K562 (cell line): ENCODE data around the gene HTR1D. TPM values are rescaled to one million over a fixed set of nuclear protein-coding genes. Genes with fewer than 3 reads are reported as not detected.

Experiments used
- ATAC-seq: fragments of 200-7000 bp; cut with Tn5 transposase; 3 replicates; pipeline ENCODE4 v1.9.1; 2020; ENCODE audit warnings: moderate library complexity
- BruUV-seq: library from RNA; stranded (reverse); fragments of 400-500 nt; replicated peaks from 2 replicates; lab custom pipeline; 2021; lab: Mats Ljungman, UMichigan
- CTCF ChIA-PET: fragments of 300-600 bp; formaldehyde crosslinking; extraction: SDS; loops from one replicate; lab custom pipeline; 2021; ENCODE audit warnings: low intra/inter-chr PET ratio; lab: Yijun Ruan, JAX
- POLR2A ChIA-PET: fragments of 300-600, 350-650 bp; sonication (Branson Sonifier 250); formaldehyde crosslinking; extraction: SDS; loops from one replicate; lab custom pipeline; 2021; ENCODE audit warnings: antibody characterized with exemption, inconsistent platforms; lab: Yijun Ruan, JAX
- DNase-seq, 4 experiments: peaks; one replicate each; pipeline versions ENCODE4 v3.0.0 to v3.0.0-alpha.2; 2011 to 2018; ENCODE audit warnings: low spot score in 3 of 4, mixed read lengths in 3 of 4; ENCODE audit errors: extremely low read depth in 1 of 4
- FAIRE-seq: peaks from 2 replicates; lab custom pipeline; 2011; peaks lifted over from hg19 to GRCh38; lab: Jason Lieb, UNC
- H2AFZ ChIP-seq: 2 replicates; pipeline ENCODE4 v1.6.0; 2011; ENCODE audit warnings: low read depth, low read length, control low read depth, inconsistent platforms
- H3K27ac ChIP-seq: fragments of 200-600 bp; 3 replicates; pipeline ENCODE4 v1.8.0; 2011; ENCODE audit warnings: low read depth, mild to moderate bottlenecking, control low read depth, inconsistent platforms, low read length, moderate library complexity, mixed read lengths; ENCODE audit errors: extremely low read depth
- H3K27me3 ChIP-seq, 2 experiments: fragments of 300-600 bp in 1 of 2; 2 replicates in 1 of 2; 3 replicates in 1 of 2; pipeline versions ENCODE4 v1.6.0 to v1.8.0; 2011; ENCODE audit warnings: inconsistent platforms in 2 of 2, low read length in 2 of 2, mild to moderate bottlenecking in 1 of 2, mixed read lengths in 1 of 2, moderate library complexity in 1 of 2; ENCODE audit not compliant: control insufficient read depth in 2 of 2, insufficient read depth in 2 of 2
- H3K36me3 ChIP-seq: fragments of 300-600 bp; 3 replicates; pipeline ENCODE4 v1.8.0; 2011; ENCODE audit warnings: mild to moderate bottlenecking, low read length, inconsistent platforms; ENCODE audit not compliant: control insufficient read depth, insufficient read depth
- H3K4me1 ChIP-seq, 2 experiments: fragments of 200-600 bp in 1 of 2; replicated peaks in 1 of 2; 2 replicates in 1 of 2; 3 replicates in 1 of 2; pipeline versions ENCODE4 v1.5.1 to v1.8.0; 2011; ENCODE audit warnings: inconsistent platforms in 2 of 2, low read length in 2 of 2, mild to moderate bottlenecking in 1 of 2, mixed read lengths in 1 of 2, moderate library complexity in 1 of 2; ENCODE audit not compliant: control insufficient read depth in 2 of 2, insufficient read depth in 2 of 2
- H3K4me2 ChIP-seq: 2 replicates; pipeline ENCODE4 v1.6.1; 2011; ENCODE audit warnings: low read length, control low read depth, inconsistent platforms, mixed read lengths; ENCODE audit not compliant: insufficient read depth
- H3K4me3 ChIP-seq: fragments of 200-600 bp; sonication (generic), shearing (Covaris generic); 2 replicates; pipeline ENCODE4 v1.5.1; 2016; ENCODE audit warnings: control low read depth, inconsistent platforms
- H3K79me2 ChIP-seq: fragments of 200-600 bp; 3 replicates; pipeline ENCODE4 v1.8.0; 2011; ENCODE audit warnings: low read length, inconsistent platforms; ENCODE audit not compliant: control insufficient read depth, insufficient read depth
- H3K9ac ChIP-seq, 2 experiments: 2 replicates each; pipeline versions ENCODE4 v1.6.0 to v1.6.1; 2011; ENCODE audit warnings: low read depth in 2 of 2, low read length in 2 of 2, control low read depth in 1 of 2, inconsistent platforms in 1 of 2, mild to moderate bottlenecking in 1 of 2, mixed read lengths in 1 of 2; ENCODE audit not compliant: insufficient read depth in 1 of 2
- H3K9me1 ChIP-seq: one replicate; pipeline ENCODE4 v1.6.0; 2011; ENCODE audit warnings: inconsistent platforms, mild to moderate bottlenecking, low read length, moderate library complexity; ENCODE audit not compliant: control insufficient read depth, insufficient read depth
- H3K9me3 ChIP-seq: replicated peaks from 2 replicates; pipeline ENCODE4 v1.5.1; 2011; ENCODE audit warnings: low read depth, low read length, inconsistent platforms; ENCODE audit not compliant: control insufficient read depth, insufficient read depth
- H4K20me1 ChIP-seq: replicated peaks from 2 replicates; pipeline ENCODE4 v1.6.1; 2011; ENCODE audit warnings: low read length, inconsistent platforms, mixed read lengths; ENCODE audit not compliant: control insufficient read depth, insufficient read depth
- ARID1B ChIP-seq: fragments of 450-650 bp; IDR thresholded peaks from 2 replicates; pipeline ENCODE4 v1.6.1; 2016; ENCODE audit warnings: antibody characterized with exemption, mild to moderate bottlenecking, inconsistent platforms
- CBFB ChIP-seq: sonication (generic); formaldehyde crosslinking; IDR thresholded peaks from 2 replicates; pipeline ENCODE4 v1.4.0; 2020; ENCODE audit warnings: mild to moderate bottlenecking, missing genetic modification reagents
- COPS2 ChIP-seq: fragments of 450-650 bp; conservative IDR thresholded peaks from 2 replicates; pipeline ENCODE4 v1.6.1; 2016; ENCODE audit warnings: mild to moderate bottlenecking, moderate library complexity
- FIP1L1 ChIP-seq: fragments of 200-400 bp; formaldehyde crosslinking; IDR thresholded peaks from 2 replicates; pipeline ENCODE4 v1.6.1; 2018; ENCODE audit warnings: mild to moderate bottlenecking, low read depth, low read length; ENCODE audit not compliant: poor library complexity, severe bottlenecking
- GATA2 ChIP-seq: sonication (generic); formaldehyde crosslinking; IDR thresholded peaks from 2 replicates; pipeline ENCODE4 v1.4.0; 2020; ENCODE audit warnings: mild to moderate bottlenecking, missing genetic modification reagents
- L3MBTL2 ChIP-seq: fragments of 450-650 bp; IDR thresholded peaks from 2 replicates; pipeline ENCODE4 v1.6.1; 2016; ENCODE audit warnings: mild to moderate bottlenecking, moderate library complexity
- MYC ChIP-seq, 2 experiments: fragments of 250-450 bp in 1 of 2; sonication (Bioruptor Pico) in 1 of 2; IDR thresholded peaks; 2 replicates each; pipeline versions ENCODE4 v1.5.1 to v1.6.1; 2012 to 2021; ENCODE audit warnings: low read depth in 2 of 2, borderline replicate concordance in 1 of 2, improper control_type of control experiment in 1 of 2, low read length in 1 of 2, mild to moderate bottlenecking in 1 of 2, moderate library complexity in 1 of 2
- NELFE ChIP-seq: IDR thresholded peaks from 2 replicates; pipeline ENCODE4 v1.6.1; 2011; ENCODE audit warnings: mild to moderate bottlenecking; ENCODE audit not compliant: insufficient read depth, insufficient read length
- ZNF699 ChIP-seq: fragments of 250-450 bp; sonication (Bioruptor Pico); IDR thresholded peaks from 2 replicates; pipeline ENCODE4 v1.8.0; 2021; ENCODE audit warnings: mild to moderate bottlenecking, moderate library complexity; ENCODE audit not compliant: insufficient replicate concordance
- WGBS: fragments of 100-300 bp; shearing (Covaris generic); methylation state at CpG from one replicate; pipeline ENCODE4 v1.1.6; 2016; ENCODE audit warnings: low coverage, mixed read lengths; ENCODE audit not compliant: insufficient coverage; ENCODE audit errors: missing lambda C conversion rate; 5-methylcytosine and 5-hydroxymethylcytosine counted together
- in situ Hi-C: fragments of 300-500 bp; cut with MboI; formaldehyde crosslinking; loops from 4 replicates; pipeline ENCODE4 v1.15.0; 2018; ENCODE audit warnings: inconsistent platforms, mixed read lengths
- intact Hi-C: fragments of 100-400 bp; cut with micrococcal nuclease; formaldehyde crosslinking; loops from 2 replicates; pipeline ENCODE4 v1.14.2; 2022
- polyA plus RNA-seq, 8 experiments: library from polyadenylated mRNA; depleted of rRNA in 4 of 8; stranded (reverse) in 5 of 8; unstranded in 3 of 8; fragments of >200 nt; fragmentation: Nextera tagmentation in 2 of 8; fragmentation: Illumina TruSeq in 1 of 8; extraction: Ambion mirVana in 2 of 8; extraction: Trizol in 1 of 8; gene quantifications; 2 replicates each; pipeline versions ENCODE4 v1.2.1 to v1.2.3, GENCODE V29; 2011 to 2014; ENCODE audit warnings: inconsistent platforms in 1 of 8, missing spikeins in 1 of 8
- total RNA-seq, 7 experiments: library from RNA; depleted of rRNA in 6 of 7; stranded (reverse); fragments of >200 nt in 6 of 7; fragmentation: Illumina TruSeq in 2 of 7; extraction: Trizol in 2 of 7; gene quantifications; 2 replicates each; pipeline versions ENCODE4 v1.2.1 to v1.2.3, GENCODE V29; 2011 to 2021; ENCODE audit warnings: low replicate concordance in 1 of 7
- TF ChIP-seq, protein P1 (sequence below): fragments of 250-450 bp; sonication (Bioruptor Pico); IDR thresholded peaks from 2 replicates; pipeline ENCODE4 v1.5.0; 2021
- TF ChIP-seq, protein P2 (sequence below): fragments of 150-350 bp; IDR thresholded peaks from 2 replicates; pipeline ENCODE4 v1.6.1; 2014; ENCODE audit warnings: low read depth, mild to moderate bottlenecking, low read length, borderline replicate concordance
- TF ChIP-seq, protein P3 (sequence below): fragments of 450-650 bp; IDR thresholded peaks from 2 replicates; pipeline ENCODE4 v1.6.1; 2018; ENCODE audit warnings: mild to moderate bottlenecking, low read depth; ENCODE audit not compliant: partially characterized antibody
- TF ChIP-seq, protein P4 (sequence below), 2 experiments: IDR thresholded peaks; 2 replicates each; pipeline ENCODE4 v1.6.1; 2011; ENCODE audit warnings: borderline replicate concordance in 1 of 2, control low read depth in 1 of 2, low read depth in 1 of 2, low read length in 1 of 2, mild to moderate bottlenecking in 1 of 2, mixed read lengths in 1 of 2, moderate library complexity in 1 of 2; ENCODE audit not compliant: insufficient read depth in 1 of 2, insufficient read length in 1 of 2, poor library complexity in 1 of 2, severe bottlenecking in 1 of 2; ENCODE audit errors: extremely low read depth in 1 of 2

Gene HTR1D
- total and polyA plus RNA-seq, 9 of the 15 experiments (the other 6 are each of a cell fraction or from before 2014, with no cell fraction given) = 0.03 to 0.09 (median 0.04) TPM; not detected in 4

DNA sequence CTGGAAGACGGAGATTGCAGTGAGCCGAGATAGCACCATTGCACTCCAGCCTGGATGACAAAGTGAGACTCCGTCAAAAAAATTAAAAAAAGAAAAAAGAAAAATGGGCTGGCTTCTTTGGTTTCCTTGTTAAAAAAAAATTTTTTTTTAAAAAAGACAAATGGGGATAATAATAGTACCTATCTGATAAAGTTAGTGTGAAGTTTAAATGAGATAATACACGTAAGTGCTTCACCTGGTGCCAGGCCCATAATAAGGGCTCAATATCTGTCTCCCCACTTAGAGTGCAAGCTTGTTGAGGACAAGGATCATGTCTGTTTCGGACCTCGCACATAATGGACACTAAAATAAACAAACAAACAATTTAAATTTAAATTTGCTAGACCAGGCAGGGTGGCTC lies 30.0 kb upstream of the HTR1D start:
- FAIRE-seq (no peak), DNase-seq (no peak), ATAC-seq (no peak)
- WGBS = 62% methylated on average over 6 of the region's 6 CpGs
- Histone ChIP-seq H3K9ac (no peak overlapping the region), H3K79me2 (no peaks in the 10 kb centered on the region), H3K4me1 (no peaks in the 10 kb centered on the region; a peak in 2 of 5 replicates), H4K20me1 (no peaks in the 10 kb centered on the region), H3K9me1 (no peaks in the 10 kb centered on the region), H3K9me3 (no peaks in the 10 kb centered on the region), H3K36me3 (no peaks in the 10 kb centered on the region), H3K4me2 (no peak overlapping the region), H2AFZ (no peak overlapping the region), H3K4me3 (no peak overlapping the region), H3K27me3 (no peaks in the 10 kb centered on the region; a peak in 1 of 5 replicates), H3K27ac (no peak overlapping the region)
- in situ Hi-C loops = no loop called here
- TF ChIP-seq, protein P1, sequence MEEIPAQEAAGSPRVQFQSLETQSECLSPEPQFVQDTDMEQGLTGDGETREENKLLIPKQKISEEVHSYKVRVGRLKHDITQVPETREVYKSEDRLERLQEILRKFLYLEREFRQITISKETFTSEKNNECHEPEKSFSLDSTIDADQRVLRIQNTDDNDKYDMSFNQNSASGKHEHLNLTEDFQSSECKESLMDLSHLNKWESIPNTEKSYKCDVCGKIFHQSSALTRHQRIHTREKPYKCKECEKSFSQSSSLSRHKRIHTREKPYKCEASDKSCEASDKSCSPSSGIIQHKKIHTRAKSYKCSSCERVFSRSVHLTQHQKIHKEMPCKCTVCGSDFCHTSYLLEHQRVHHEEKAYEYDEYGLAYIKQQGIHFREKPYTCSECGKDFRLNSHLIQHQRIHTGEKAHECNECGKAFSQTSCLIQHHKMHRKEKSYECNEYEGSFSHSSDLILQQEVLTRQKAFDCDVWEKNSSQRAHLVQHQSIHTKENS (CRISPR knock-in tag) = no peak
- TF ChIP-seq GATA2 (CRISPR knock-in tag) = no peak
- no peak for TF ChIP-seq L3MBTL2
- no peak for TF ChIP-seq CBFB (CRISPR knock-in tag)
- TF ChIP-seq NELFE = no peak
- TF ChIP-seq, protein P2, sequence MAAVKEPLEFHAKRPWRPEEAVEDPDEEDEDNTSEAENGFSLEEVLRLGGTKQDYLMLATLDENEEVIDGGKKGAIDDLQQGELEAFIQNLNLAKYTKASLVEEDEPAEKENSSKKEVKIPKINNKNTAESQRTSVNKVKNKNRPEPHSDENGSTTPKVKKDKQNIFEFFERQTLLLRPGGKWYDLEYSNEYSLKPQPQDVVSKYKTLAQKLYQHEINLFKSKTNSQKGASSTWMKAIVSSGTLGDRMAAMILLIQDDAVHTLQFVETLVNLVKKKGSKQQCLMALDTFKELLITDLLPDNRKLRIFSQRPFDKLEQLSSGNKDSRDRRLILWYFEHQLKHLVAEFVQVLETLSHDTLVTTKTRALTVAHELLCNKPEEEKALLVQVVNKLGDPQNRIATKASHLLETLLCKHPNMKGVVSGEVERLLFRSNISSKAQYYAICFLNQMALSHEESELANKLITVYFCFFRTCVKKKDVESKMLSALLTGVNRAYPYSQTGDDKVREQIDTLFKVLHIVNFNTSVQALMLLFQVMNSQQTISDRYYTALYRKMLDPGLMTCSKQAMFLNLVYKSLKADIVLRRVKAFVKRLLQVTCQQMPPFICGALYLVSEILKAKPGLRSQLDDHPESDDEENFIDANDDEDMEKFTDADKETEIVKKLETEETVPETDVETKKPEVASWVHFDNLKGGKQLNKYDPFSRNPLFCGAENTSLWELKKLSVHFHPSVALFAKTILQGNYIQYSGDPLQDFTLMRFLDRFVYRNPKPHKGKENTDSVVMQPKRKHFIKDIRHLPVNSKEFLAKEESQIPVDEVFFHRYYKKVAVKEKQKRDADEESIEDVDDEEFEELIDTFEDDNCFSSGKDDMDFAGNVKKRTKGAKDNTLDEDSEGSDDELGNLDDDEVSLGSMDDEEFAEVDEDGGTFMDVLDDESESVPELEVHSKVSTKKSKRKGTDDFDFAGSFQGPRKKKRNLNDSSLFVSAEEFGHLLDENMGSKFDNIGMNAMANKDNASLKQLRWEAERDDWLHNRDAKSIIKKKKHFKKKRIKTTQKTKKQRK = no peak
- no peak for TF ChIP-seq ARID1B
- no peak for TF ChIP-seq ZNF699 (CRISPR knock-in tag)
- TF ChIP-seq MYC (IDR thresholded peaks at IDR 0.05; ENCODE audit: low read depth, low read length) = no peak
- TF ChIP-seq MYC (CRISPR knock-in tag; IDR thresholded peaks at IDR 0.05; ENCODE audit: borderline replicate concordance, low read depth) = no peak
- TF ChIP-seq, protein P3, sequence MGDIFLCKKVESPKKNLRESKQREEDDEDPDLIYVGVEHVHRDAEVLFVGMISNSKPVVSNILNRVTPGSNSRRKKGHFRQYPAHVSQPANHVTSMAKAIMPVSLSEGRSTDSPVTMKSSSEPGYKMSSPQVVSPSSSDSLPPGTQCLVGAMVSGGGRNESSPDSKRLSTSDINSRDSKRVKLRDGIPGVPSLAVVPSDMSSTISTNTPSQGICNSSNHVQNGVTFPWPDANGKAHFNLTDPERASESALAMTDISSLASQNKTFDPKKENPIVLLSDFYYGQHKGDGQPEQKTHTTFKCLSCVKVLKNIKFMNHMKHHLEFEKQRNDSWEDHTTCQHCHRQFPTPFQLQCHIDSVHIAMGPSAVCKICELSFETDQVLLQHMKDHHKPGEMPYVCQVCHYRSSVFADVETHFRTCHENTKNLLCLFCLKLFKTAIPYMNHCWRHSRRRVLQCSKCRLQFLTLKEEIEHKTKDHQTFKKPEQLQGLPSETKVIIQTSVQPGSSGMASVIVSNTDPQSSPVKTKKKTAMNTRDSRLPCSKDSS = no peak
- TF ChIP-seq FIP1L1 = no peak
- no peak for TF ChIP-seq COPS2
- TF ChIP-seq, protein P4, sequence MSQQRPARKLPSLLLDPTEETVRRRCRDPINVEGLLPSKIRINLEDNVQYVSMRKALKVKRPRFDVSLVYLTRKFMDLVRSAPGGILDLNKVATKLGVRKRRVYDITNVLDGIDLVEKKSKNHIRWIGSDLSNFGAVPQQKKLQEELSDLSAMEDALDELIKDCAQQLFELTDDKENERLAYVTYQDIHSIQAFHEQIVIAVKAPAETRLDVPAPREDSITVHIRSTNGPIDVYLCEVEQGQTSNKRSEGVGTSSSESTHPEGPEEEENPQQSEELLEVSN (IDR thresholded peaks at IDR 0.05; ENCODE audit: borderline replicate concordance in 1 of 2, extremely low read depth in 1 of 2, insufficient read depth in 1 of 2, insufficient read length in 1 of 2, low read depth in 1 of 2, low read length in 1 of 2, poor library complexity in 1 of 2, severe bottlenecking in 1 of 2) = no peak
- BruUV-seq = no TSS peak
- intact Hi-C loops = no loop called here
- ChIA-PET POLR2A (interaction anchor here (0.6 kb wide), 1 partner anchor 19 kb away, joined by 3 read pairs; no protein-coding TSS in a partner anchor), CTCF (no interaction called here)
